HEK293 (cell line): ENCODE data around the gene CC2D1A.

Experiments used
- CTCF ChIA-PET: fragments of 350-600 bp; formaldehyde crosslinking; extraction: SDS; loops from one replicate; lab custom pipeline; 2021; ENCODE audit warnings: antibody characterized with exemption; lab: Yijun Ruan, JAX
- POLR2A ChIA-PET: fragments of 300-600 bp; formaldehyde crosslinking; extraction: SDS; loops from one replicate; lab custom pipeline; 2020; ENCODE audit warnings: antibody characterized with exemption, inconsistent platforms; lab: Yijun Ruan, JAX
- H3K27ac ChIP-seq: fragments of 200-500 bp; sonication (Bioruptor generic); 2 replicates; pipeline ENCODE4 v1.5.1; 2014; ENCODE audit warnings: low read depth, low read length, control low read depth, inconsistent platforms; ENCODE audit errors: extremely low read depth
- H3K36me3 ChIP-seq, 2 experiments: fragments of 200-500 bp in 1 of 2; sonication (Bioruptor generic) in 1 of 2; 1 replicate in 1 of 2; 2 replicates in 1 of 2; pipeline ENCODE4 v1.5.1; 2014 to 2017; ENCODE audit warnings: inconsistent platforms in 2 of 2, low read length in 2 of 2; ENCODE audit not compliant: control insufficient read depth in 2 of 2, insufficient read depth in 1 of 2
- H3K4me1 ChIP-seq: fragments of 200-500 bp; sonication (Bioruptor generic); 2 replicates; pipeline ENCODE4 v1.5.1; 2014; ENCODE audit warnings: mild to moderate bottlenecking, low read length, inconsistent platforms; ENCODE audit not compliant: control insufficient read depth, insufficient read depth
- H3K4me3 ChIP-seq: 2 replicates; pipeline ENCODE4 v1.5.1; 2011; ENCODE audit warnings: low read depth, mild to moderate bottlenecking, control low read depth, low read length, moderate library complexity
- H3K9me3 ChIP-seq: fragments of 200-500 bp; sonication (Bioruptor generic); 2 replicates; pipeline ENCODE4 v1.5.1; 2014; ENCODE audit warnings: low read depth, low read length, inconsistent platforms; ENCODE audit not compliant: control insufficient read depth, insufficient read depth
- KLF8 ChIP-seq: fragments of 450-650 bp; formaldehyde crosslinking; IDR thresholded peaks from 2 replicates; pipeline ENCODE4 v1.5.1; 2016; ENCODE audit warnings: missing biosample characterization, missing genetic modification characterization
- TRIM28 ChIP-seq: IDR thresholded peaks from 2 replicates; pipeline ENCODE4 v1.6.1; 2011; ENCODE audit warnings: low read length, control low read depth, borderline replicate concordance
- ZBTB21 ChIP-seq: fragments of 450-650 bp; formaldehyde crosslinking; IDR thresholded peaks from 2 replicates; pipeline ENCODE4 v1.5.1; 2017; ENCODE audit warnings: missing biosample characterization, missing genetic modification characterization
- ZIC2 ChIP-seq: fragments of 450-650 bp; formaldehyde crosslinking; IDR thresholded peaks from 2 replicates; pipeline ENCODE4 v1.5.1; 2016; ENCODE audit warnings: missing biosample characterization, missing genetic modification characterization
- ZNF10 ChIP-seq: fragments of 450-650 bp; formaldehyde crosslinking; IDR thresholded peaks from 2 replicates; pipeline ENCODE4 v1.5.1; 2017; ENCODE audit warnings: missing biosample characterization, missing genetic modification characterization
- ZNF138 ChIP-seq: fragments of 450-650 bp; formaldehyde crosslinking; IDR thresholded peaks from 2 replicates; pipeline ENCODE4 v1.5.1; 2016; ENCODE audit warnings: missing biosample characterization, missing genetic modification characterization, borderline replicate concordance
- ZNF157 ChIP-seq: fragments of 450-650 bp; formaldehyde crosslinking; IDR thresholded peaks from 2 replicates; pipeline ENCODE4 v1.5.1; 2016; ENCODE audit warnings: missing biosample characterization, missing genetic modification characterization
- ZNF548 ChIP-seq: fragments of 450-650 bp; formaldehyde crosslinking; IDR thresholded peaks from 2 replicates; pipeline ENCODE4 v1.5.1; 2016; ENCODE audit warnings: missing biosample characterization, missing genetic modification characterization
- ZNF600 ChIP-seq: fragments of 450-650 bp; formaldehyde crosslinking; IDR thresholded peaks from 2 replicates; pipeline ENCODE4 v1.5.1; 2016; ENCODE audit warnings: missing biosample characterization, missing genetic modification characterization
- ZNF621 ChIP-seq: fragments of 450-650 bp; formaldehyde crosslinking; IDR thresholded peaks from 2 replicates; pipeline ENCODE4 v1.5.1; 2017; ENCODE audit warnings: missing biosample characterization, missing genetic modification characterization
- ZNF623 ChIP-seq: fragments of 450-650 bp; formaldehyde crosslinking; IDR thresholded peaks from 2 replicates; pipeline ENCODE4 v1.5.1; 2016; ENCODE audit warnings: missing biosample characterization, missing genetic modification characterization
- ZNF624 ChIP-seq: fragments of 450-650 bp; formaldehyde crosslinking; IDR thresholded peaks from 2 replicates; pipeline ENCODE4 v1.5.1; 2017; ENCODE audit warnings: missing biosample characterization, missing genetic modification characterization
- ZNF626 ChIP-seq: fragments of 450-650 bp; sonication (Bioruptor Pico); formaldehyde crosslinking; IDR thresholded peaks from 2 replicates; pipeline ENCODE4 v1.5.1; 2018; ENCODE audit warnings: missing biosample characterization, missing genetic modification characterization, inconsistent platforms
- ZNF629 ChIP-seq: fragments of 450-650 bp; formaldehyde crosslinking; IDR thresholded peaks from 2 replicates; pipeline ENCODE4 v1.5.1; 2017; ENCODE audit warnings: missing biosample characterization, missing genetic modification characterization
- ZNF658 ChIP-seq: fragments of 450-650 bp; formaldehyde crosslinking; IDR thresholded peaks from 2 replicates; pipeline ENCODE4; 2016; ENCODE audit warnings: missing biosample characterization, missing genetic modification characterization
- ZNF677 ChIP-seq: fragments of 450-650 bp; IDR thresholded peaks from 2 replicates; pipeline ENCODE4 v1.5.0; 2018; ENCODE audit warnings: missing biosample characterization, mild to moderate bottlenecking, missing genetic modification characterization, moderate library complexity
- TF ChIP-seq, protein P1 (sequence below): fragments of 450-650 bp; formaldehyde crosslinking; IDR thresholded peaks from 2 replicates; pipeline ENCODE4 v1.5.1; 2016; ENCODE audit warnings: missing biosample characterization, missing genetic modification characterization
- TF ChIP-seq, protein P2 (sequence below): fragments of 450-650 bp; formaldehyde crosslinking; IDR thresholded peaks from 2 replicates; pipeline ENCODE4 v1.5.1; 2016; ENCODE audit warnings: missing biosample characterization, missing genetic modification characterization, borderline replicate concordance
- TF ChIP-seq, protein P3 (sequence below): fragments of 450-650 bp; formaldehyde crosslinking; IDR thresholded peaks from 2 replicates; pipeline ENCODE4 v1.5.1; 2016; ENCODE audit warnings: missing biosample characterization, missing genetic modification characterization

CC2D1A gene

DNA sequence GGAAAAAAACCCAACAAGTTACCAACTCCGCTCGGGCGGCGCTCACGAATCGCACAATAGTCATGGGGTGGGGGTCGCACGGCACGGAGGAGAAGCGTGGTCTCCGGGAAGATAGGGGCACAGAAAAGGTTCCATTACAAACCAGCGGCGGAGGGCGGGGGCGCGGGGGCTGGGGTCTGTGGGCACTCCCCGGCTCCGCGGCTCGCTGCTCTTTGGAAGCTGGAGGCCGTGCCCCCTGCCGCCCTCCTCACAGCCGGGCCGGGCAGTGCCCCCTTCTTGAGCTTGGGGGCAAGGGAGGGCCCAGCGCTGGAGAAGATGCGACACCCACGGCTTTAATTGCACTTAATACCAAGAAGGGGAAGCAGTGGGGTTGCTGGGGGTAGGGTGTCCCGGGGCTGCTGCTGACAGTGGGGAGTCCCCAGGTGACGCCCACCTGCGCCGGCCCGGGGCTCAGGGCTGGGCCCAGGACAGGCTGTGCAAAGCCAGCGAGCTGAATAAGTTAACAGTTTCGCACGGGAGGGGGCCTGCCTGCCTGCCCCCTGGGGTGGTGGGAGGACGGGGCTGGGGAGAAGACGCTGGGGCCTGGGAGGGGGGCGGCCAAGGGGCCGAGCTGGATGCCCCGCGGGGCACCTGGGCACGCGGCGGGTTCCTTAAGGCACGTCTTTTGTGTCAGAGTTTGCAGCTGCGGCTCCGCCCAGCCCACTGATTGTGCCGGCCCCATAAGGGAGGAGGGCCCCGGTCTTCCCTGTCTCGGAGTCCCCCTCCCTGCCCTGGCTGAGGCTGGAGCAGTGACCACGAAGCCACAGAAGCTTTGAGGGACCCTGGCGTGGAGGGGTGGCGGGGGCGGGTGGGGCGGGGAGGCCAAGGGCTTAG is 56.1 kb downstream of the CC2D1A start:
- TF ChIP-seq ZNF621 (no peak), ZIC2 (peak; percentile 66)
- Histone ChIP-seq H3K4me1 (peaks cover 3% of the 10 kb centered on the region; the same call in 1 of the 2 replicates), H3K27ac (no peak overlapping the region), H3K36me3 (peaks cover 5 to 71% of the 10 kb centered on the region in 2 experiments), H3K4me3 (no peak overlapping the region), H3K9me3 (no peaks in the 10 kb centered on the region)
- ChIA-PET CTCF (no interaction called here), POLR2A (interaction anchor here (0.8 to 1.1 kb wide), 3 partner anchors 10 to 69 kb away, joined by 3 to 6 read pairs (median 5); partner anchors contain the start of genes DCAF15 and IL27RA)

DNA sequence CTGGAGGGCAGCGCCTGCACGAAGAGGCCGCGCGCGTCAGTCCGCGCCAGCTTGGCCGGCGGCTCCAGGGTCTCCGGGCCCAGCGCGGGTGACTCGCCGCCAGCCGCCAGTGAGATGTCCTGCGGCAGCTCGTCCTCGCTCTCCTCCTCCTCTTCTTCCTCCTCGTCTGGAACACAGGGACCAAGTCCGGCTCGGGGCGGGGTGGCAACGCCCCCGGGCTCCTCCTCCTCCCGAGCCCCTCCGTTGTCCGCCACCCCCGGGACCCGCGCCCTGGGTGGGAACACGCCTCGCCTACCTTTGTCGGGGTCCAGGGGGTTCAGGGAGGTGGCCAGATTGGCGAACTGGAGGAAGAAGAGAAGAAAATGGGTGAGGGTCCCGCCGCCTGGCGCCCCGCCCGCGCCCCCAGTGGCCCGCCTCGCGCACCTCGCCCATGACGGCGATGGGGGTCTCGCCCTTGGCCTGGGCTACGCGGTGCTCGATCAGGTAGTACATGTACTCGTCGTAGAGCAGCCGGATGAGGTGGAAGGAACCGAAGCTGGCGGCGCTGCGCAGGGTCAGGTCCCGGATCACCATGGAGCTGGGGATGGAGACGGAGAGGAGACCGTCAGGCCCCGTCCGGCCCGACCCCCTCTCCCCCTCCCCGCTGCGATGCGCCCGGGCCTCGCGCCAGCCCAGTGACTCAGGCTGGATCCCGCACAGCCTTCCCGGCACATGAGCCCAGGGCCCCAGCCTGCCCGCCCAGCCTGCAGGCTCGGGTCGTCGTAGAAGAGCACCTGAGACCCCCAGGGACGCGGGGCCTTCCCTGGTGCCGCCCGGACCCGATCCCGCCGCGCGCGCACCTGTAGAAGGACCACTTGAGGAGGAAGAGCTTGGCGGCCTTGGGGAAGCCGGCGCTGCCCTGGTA is 57.0 kb downstream of the CC2D1A start:
- H3K4me3 ChIP-seq: no peak overlapping the region
- no peak overlapping the region for H3K27ac ChIP-seq
- CTCF ChIA-PET: no interaction called here

DNA sequence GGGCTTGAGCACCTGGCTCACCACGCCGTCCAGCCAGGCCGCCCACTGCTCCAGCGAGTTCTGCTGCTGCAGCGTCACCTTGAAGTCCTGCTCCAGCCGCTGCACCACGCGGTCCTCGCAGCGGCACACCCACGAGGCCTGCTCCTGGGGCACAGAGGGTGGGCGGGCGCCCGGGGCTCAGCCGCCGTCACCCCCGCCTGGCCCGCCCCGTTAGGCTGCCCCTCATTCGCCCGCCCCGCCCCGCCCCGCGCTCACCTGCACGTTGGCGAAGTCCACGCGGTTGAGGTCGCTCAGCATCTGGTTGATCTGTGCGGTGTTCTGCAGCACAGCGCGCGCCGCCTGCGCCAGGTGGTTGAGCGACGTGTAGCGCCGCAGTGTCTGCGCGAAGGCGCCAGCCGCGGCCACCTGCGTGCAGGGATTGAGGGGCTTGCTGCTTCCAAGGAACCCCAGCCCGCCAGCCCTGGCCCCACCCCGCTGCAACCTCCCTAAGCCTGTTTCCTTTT is 57.7 kb downstream of the CC2D1A start:
- CTCF ChIA-PET: no interaction called here
- Histone ChIP-seq H3K4me3 (no peak overlapping the region), H3K27ac (no peak overlapping the region), H3K9me3 (no peaks in the 10 kb centered on the region), H3K4me1 (peaks cover 3% of the 10 kb centered on the region; the same call in 1 of the 2 replicates), H3K36me3 (peaks cover 9 to 70% of the 10 kb centered on the region in 2 experiments; a peak in 2 of 3 replicates)
- POLR2A ChIA-PET: no interaction called here
- TF ChIP-seq, protein P1, sequence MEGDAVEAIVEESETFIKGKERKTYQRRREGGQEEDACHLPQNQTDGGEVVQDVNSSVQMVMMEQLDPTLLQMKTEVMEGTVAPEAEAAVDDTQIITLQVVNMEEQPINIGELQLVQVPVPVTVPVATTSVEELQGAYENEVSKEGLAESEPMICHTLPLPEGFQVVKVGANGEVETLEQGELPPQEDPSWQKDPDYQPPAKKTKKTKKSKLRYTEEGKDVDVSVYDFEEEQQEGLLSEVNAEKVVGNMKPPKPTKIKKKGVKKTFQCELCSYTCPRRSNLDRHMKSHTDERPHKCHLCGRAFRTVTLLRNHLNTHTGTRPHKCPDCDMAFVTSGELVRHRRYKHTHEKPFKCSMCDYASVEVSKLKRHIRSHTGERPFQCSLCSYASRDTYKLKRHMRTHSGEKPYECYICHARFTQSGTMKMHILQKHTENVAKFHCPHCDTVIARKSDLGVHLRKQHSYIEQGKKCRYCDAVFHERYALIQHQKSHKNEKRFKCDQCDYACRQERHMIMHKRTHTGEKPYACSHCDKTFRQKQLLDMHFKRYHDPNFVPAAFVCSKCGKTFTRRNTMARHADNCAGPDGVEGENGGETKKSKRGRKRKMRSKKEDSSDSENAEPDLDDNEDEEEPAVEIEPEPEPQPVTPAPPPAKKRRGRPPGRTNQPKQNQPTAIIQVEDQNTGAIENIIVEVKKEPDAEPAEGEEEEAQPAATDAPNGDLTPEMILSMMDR: no peak
- TF ChIP-seq, protein P2, sequence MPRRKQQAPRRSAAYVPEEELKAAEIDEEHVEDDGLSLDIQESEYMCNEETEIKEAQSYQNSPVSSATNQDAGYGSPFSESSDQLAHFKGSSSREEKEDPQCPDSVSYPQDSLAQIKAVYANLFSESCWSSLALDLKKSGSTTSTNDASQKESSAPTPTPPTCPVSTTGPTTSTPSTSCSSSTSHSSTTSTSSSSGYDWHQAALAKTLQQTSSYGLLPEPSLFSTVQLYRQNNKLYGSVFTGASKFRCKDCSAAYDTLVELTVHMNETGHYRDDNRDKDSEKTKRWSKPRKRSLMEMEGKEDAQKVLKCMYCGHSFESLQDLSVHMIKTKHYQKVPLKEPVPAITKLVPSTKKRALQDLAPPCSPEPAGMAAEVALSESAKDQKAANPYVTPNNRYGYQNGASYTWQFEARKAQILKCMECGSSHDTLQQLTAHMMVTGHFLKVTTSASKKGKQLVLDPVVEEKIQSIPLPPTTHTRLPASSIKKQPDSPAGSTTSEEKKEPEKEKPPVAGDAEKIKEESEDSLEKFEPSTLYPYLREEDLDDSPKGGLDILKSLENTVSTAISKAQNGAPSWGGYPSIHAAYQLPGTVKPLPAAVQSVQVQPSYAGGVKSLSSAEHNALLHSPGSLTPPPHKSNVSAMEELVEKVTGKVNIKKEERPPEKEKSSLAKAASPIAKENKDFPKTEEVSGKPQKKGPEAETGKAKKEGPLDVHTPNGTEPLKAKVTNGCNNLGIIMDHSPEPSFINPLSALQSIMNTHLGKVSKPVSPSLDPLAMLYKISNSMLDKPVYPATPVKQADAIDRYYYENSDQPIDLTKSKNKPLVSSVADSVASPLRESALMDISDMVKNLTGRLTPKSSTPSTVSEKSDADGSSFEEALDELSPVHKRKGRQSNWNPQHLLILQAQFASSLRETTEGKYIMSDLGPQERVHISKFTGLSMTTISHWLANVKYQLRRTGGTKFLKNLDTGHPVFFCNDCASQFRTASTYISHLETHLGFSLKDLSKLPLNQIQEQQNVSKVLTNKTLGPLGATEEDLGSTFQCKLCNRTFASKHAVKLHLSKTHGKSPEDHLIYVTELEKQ (tag by site-specific recombination): no peak
- TF ChIP-seq ZNF623 (tag by site-specific recombination) (no peak), ZNF138 (no peak), ZNF600 (tag by site-specific recombination) (no peak), ZNF658 (tag by site-specific recombination) (no peak), ZNF624 (tag by site-specific recombination) (no peak), ZNF629 (tag by site-specific recombination) (no peak), ZNF548 (tag by site-specific recombination) (no peak), ZNF626 (tag by site-specific recombination) (no peak), ZNF157 (tag by site-specific recombination) (no peak), ZNF621 (no peak), ZNF677 (no peak), ZBTB21 (tag by site-specific recombination) (no peak), ZNF10 (tag by site-specific recombination) (no peak)
- TF ChIP-seq, protein P3, sequence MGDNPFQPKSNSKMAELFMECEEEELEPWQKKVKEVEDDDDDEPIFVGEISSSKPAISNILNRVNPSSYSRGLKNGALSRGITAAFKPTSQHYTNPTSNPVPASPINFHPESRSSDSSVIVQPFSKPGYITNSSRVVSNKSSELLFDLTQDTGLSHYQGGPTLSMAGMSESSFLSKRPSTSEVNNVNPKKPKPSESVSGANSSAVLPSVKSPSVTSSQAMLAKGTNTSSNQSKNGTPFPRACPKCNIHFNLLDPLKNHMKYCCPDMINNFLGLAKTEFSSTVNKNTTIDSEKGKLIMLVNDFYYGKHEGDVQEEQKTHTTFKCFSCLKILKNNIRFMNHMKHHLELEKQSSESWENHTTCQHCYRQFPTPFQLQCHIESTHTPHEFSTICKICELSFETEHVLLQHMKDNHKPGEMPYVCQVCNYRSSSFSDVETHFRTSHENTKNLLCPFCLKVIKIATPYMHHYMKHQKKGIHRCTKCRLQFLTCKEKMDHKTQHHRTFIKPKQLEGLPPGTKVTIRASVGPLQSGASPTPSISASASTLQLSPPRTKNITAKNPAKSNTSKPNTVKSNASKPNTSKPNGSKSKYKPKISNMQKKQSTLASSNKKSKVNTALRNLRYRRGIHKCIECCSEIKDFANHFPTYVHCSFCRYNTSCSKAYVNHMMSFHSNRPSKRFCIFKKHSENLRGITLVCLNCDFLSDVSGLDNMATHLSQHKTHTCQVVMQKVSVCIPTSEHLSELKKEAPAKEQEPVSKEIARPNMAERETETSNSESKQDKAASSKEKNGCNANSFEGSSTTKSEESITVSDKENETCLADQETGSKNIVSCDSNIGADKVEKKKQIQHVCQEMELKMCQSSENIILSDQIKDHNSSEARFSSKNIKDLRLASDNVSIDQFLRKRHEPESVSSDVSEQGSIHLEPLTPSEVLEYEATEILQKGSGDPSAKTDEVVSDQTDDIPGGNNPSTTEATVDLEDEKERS (tag by site-specific recombination): no peak

More for the DNA sequence above, 57.0 kb downstream of the CC2D1A start:
- Histone ChIP-seq H3K36me3 (peaks cover 7 to 70% of the 10 kb centered on the region in 2 experiments; a peak in 2 of 3 replicates), H3K9me3 (no peaks in the 10 kb centered on the region), H3K4me1 (peaks cover 3% of the 10 kb centered on the region; the same call in 1 of the 2 replicates)
- TF ChIP-seq TRIM28 (no peak), KLF8 (tag by site-specific recombination) (peak; percentile 61)
- POLR2A ChIA-PET: interaction anchor here (1.0 to 1.1 kb wide), 2 partner anchors 30 to 68 kb away, joined by 5 to 6 read pairs; partner anchors contain the start of gene IL27RA
